ENCODE data around the gene DIP2C. TPM values are rescaled to one million over a fixed set of nuclear protein-coding genes. Genes with fewer than 3 reads are reported as not detected.

DIP2C gene
- total RNA-seq, 2 donors from 2014 or later: 12.3 to 41.8 TPM

DNA sequence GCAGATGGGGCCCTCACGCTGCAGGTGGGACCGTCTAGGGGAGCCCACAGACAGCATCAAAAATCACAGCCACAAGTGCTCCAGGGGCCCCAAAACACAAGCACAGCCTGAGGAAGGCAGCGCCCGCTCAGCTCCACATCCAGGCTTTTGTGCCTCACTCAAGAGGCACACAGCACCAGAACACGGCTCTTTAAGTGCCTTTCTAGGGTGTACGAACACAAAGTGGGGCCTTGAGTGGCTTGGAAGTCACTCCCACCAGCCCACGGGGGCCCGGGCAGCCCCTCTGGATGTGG lies 65.2 kb downstream of the DIP2C start:
- 61% methylated on average over 8 of the region's 8 CpGs for WGBS
- H3K27ac ChIP-seq: peak overlapping the region; percentile 66 to 70
- no peak overlapping the region for H3K4me3 ChIP-seq
- H3K4me1 ChIP-seq (replicated peaks): peaks cover 5% of the 10 kb centered on the region
- intact Hi-C loops (cut with DNase I): no loop called here
- no peak for TF ChIP-seq POLR2A (IDR thresholded peaks at IDR 0.05)
- no peak for TF ChIP-seq CTCF (IDR thresholded peaks at IDR 0.05)
- no peak for TF ChIP-seq POLR2AphosphoS5 (IDR thresholded peaks at IDR 0.05)
- H3K36me3 ChIP-seq: no peaks in the 10 kb centered on the region
- no peaks in the 10 kb centered on the region for H3K27me3 ChIP-seq (replicated peaks; ENCODE audit: insufficient read depth)
- H3K9me3 ChIP-seq: no peaks in the 10 kb centered on the region
- DNase-seq (ENCODE audit: low spot score): no peak

DNA sequence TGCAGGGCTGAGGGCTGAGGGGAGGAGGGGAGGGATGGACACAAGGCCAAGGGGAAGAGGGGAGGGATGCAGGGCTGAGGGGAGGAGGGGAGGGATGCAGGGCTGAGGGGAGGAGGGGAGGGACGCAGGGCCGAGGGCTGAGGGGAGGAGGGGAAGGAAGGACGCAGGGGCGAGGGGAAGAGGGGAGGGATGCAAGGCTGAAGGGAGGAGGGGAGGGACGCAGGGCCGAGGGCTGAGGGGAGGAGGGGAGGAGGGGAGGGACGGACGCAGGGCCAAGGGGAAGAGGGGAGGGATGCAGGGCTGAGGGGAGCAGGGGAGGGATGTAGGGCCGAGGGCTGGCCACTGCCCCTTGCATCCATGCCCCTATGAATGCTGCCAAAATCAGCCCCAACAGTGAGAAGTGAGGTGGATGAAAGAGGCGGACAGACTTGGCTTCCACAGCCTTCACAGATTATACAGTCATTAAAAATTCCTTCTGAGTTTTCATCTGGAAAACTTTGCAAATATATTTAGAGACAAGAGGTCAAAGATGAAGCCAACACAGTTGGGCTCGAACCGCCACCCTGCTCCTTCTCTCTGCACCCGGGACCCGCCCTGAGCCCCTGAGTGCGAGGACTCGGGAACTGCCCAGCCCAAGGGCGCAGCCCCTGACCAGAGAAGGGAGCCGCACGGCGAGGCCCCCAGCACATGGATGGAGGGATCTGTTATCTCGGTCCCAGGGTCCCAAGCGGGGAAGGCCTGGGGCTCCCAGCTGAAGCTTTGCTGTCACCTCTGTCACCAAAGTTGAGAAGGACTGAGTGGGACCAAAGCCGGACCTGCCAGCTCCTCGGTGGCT lies 65.8 kb downstream of the DIP2C start:
- no peak for DNase-seq (ENCODE audit: low spot score)
- TF ChIP-seq POLR2AphosphoS5 (IDR thresholded peaks at IDR 0.05) (no peak), CTCF (IDR thresholded peaks at IDR 0.05) (no peak), POLR2A (IDR thresholded peaks at IDR 0.05) (no peak)
- Histone ChIP-seq H3K36me3 (no peaks in the 10 kb centered on the region), H3K27ac (peak overlapping the region; percentile 66 to 70), H3K4me1 (replicated peaks) (peaks cover 5% of the 10 kb centered on the region), H3K27me3 (replicated peaks; ENCODE audit: insufficient read depth) (no peaks in the 10 kb centered on the region), H3K9me3 (no peaks in the 10 kb centered on the region), H3K4me3 (no peak overlapping the region)
- 74% methylated on average over 23 of the region's 24 CpGs for WGBS
- intact Hi-C loops (cut with DNase I): no loop called here

GRCh38 chr10:623014-623413 lies 66.5 kb downstream of the DIP2C start:
- Histone ChIP-seq H3K4me1 (replicated peaks) (peaks cover 5% of the 10 kb centered on the region), H3K36me3 (no peaks in the 10 kb centered on the region), H3K27ac (peak overlapping the region in 1 of 2 donors; percentile 40), H3K4me3 (no peak overlapping the region), H3K27me3 (replicated peaks; ENCODE audit: insufficient read depth) (no peaks in the 10 kb centered on the region), H3K9me3 (no peaks in the 10 kb centered on the region)
- no peak for DNase-seq (ENCODE audit: low spot score)
- WGBS: 83% methylated on average over 19 of the region's 19 CpGs
- TF ChIP-seq POLR2A (IDR thresholded peaks at IDR 0.05) (no peak), POLR2AphosphoS5 (IDR thresholded peaks at IDR 0.05) (no peak), CTCF (IDR thresholded peaks at IDR 0.05) (no peak)
- intact Hi-C loops (cut with DNase I): no loop called here

- Histone ChIP-seq H3K27me3 (replicated peaks; ENCODE audit: insufficient read depth) (no peaks in the 10 kb centered on the region), H3K27ac (peak overlapping the region; percentile 30 to 40), H3K9me3 (no peaks in the 10 kb centered on the region), H3K4me1 (replicated peaks) (peaks cover 5% of the 10 kb centered on the region), H3K4me3 (no peak overlapping the region), H3K36me3 (no peaks in the 10 kb centered on the region)
- no peak for TF ChIP-seq CTCF (IDR thresholded peaks at IDR 0.05)
- TF ChIP-seq POLR2AphosphoS5 (IDR thresholded peaks at IDR 0.05): no peak
- no peak for TF ChIP-seq POLR2A (IDR thresholded peaks at IDR 0.05)
- intact Hi-C loops (cut with DNase I): no loop called here
- 54% methylated on average over 13 of the region's 13 CpGs for WGBS
- no peak for DNase-seq (ENCODE audit: low spot score)
Measured at GRCh38 chr10:621981-622740, 67.3 kb downstream of the DIP2C start.

Data from prostate gland (tissue), 2 donors.